ENCODE data around the gene ATRN. TPM values are rescaled to one million over a fixed set of nuclear protein-coding genes. Genes with fewer than 3 reads are reported as not detected.

The ATRN gene
- total RNA-seq, 1 experiment from 2014 or later, result 41.4 TPM

DNA sequence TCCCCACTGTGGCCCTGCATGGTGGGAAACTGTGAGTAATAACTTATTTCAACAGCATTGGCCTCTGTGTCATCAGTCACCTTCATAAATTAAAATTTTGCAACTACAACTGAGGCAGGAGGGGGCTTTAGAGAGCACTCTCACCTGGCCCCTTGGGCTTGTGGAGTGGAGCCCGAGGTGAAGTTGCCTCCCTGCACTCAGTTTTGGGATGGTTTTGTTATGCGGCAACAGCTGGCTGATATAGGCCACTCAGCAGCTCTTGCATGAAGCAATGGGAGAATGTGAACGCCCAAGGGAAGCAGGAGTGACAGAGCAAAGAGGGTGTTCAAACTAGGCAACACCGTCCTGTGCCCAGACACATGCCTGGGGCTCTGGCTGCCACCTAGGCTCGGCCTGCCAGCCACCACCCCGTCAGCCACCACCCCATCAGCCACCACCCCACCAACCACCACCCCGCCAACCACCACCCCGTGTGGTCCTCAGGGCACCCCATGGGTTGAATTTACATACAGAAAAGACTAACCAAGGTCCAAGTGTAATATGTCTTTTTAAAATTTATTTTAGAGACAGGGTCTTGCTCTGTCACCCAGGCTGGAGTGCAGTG lies 196.7 kb downstream of the ATRN start:
- ChIA-PET POLR2A (no interaction called here), CTCF (no interaction called here)
- no peaks in the 10 kb centered on the region for H3K9me3 Mint-ChIP-seq (ENCODE audit: unreplicated experiment)
- Histone ChIP-seq H3K27me3 (replicated peaks; ENCODE audit: control insufficient read depth, insufficient read depth, low read length) (no peaks in the 10 kb centered on the region; the same call in 1 of the 2 replicates), H3K4me1 (no peaks in the 10 kb centered on the region), H3K36me3 (ENCODE audit: control insufficient read depth, insufficient read depth, low read length) (no peaks in the 10 kb centered on the region), H3K9me3 (no peaks in the 10 kb centered on the region), H3K4me3 (ENCODE audit: low read depth, low read length) (no peak overlapping the region)
- TF ChIP-seq, protein P1, sequence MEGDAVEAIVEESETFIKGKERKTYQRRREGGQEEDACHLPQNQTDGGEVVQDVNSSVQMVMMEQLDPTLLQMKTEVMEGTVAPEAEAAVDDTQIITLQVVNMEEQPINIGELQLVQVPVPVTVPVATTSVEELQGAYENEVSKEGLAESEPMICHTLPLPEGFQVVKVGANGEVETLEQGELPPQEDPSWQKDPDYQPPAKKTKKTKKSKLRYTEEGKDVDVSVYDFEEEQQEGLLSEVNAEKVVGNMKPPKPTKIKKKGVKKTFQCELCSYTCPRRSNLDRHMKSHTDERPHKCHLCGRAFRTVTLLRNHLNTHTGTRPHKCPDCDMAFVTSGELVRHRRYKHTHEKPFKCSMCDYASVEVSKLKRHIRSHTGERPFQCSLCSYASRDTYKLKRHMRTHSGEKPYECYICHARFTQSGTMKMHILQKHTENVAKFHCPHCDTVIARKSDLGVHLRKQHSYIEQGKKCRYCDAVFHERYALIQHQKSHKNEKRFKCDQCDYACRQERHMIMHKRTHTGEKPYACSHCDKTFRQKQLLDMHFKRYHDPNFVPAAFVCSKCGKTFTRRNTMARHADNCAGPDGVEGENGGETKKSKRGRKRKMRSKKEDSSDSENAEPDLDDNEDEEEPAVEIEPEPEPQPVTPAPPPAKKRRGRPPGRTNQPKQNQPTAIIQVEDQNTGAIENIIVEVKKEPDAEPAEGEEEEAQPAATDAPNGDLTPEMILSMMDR (IDR thresholded peaks at IDR 0.05; ENCODE audit: insufficient read depth in 1 of 2, low read depth in 1 of 2, low read length in 1 of 2, severe bottlenecking in 1 of 2, unreplicated experiment in 1 of 2), result no peak
- H3K4me3 Mint-ChIP-seq (ENCODE audit: unreplicated experiment), result no peak overlapping the region
- intact Hi-C loops (cut with micrococcal nuclease; ENCODE audit: unreplicated experiment), result no loop called here
- no peaks in the 10 kb centered on the region for H3K36me3 Mint-ChIP-seq (ENCODE audit: insufficient read depth, unreplicated experiment)
- no peaks in the 10 kb centered on the region for H3K4me1 Mint-ChIP-seq (ENCODE audit: low read depth, unreplicated experiment)
- no peak overlapping the region for H3K27ac Mint-ChIP-seq (ENCODE audit: unreplicated experiment)
- no peak for DNase-seq
- H3K27me3 Mint-ChIP-seq (ENCODE audit: insufficient read depth, unreplicated experiment), result peaks cover 5% of the 10 kb centered on the region
- no TSS peak for BruUV-seq (replicated peaks)

DNA sequence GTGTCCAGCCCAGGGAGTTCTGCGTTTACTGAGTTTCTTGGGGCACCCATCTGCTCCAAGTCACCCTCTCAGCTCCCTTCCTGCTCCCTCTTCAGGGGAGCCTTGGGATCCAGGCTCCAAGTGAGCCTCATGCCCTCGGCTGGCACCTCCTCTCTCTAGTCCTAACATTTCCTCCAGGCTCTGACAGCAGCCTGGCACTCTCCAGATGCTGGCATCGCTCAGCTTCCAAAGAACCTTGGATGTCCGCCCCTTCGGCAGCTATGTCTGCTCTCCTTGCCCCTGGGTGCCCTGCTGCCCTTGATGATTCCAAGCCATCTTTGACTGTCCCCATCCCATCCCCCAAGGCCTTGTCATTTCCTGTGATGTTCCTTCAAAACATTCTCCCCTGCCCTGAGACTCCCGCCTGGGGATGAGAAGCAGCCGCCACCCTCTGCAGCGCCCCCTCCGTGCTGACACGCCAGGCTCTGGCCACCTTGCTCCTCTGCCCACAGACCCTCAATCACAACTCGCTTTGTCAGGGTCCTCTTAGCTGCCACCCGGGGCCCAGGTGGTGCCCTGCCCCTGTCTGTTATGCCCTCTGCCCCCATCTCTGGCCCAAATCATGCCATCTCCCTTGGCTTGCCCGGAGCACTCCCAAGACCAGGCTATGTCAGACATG lies 199.0 kb downstream of the ATRN start:
- no peak for DNase-seq
- no peak overlapping the region for H3K27ac Mint-ChIP-seq (ENCODE audit: unreplicated experiment)
- H3K27me3 ChIP-seq (replicated peaks; ENCODE audit: control insufficient read depth, insufficient read depth, low read length), result peaks cover 3% of the 10 kb centered on the region; the same call in 1 of the 2 replicates
- no peak overlapping the region for H3K4me3 ChIP-seq (ENCODE audit: low read depth, low read length)
- intact Hi-C loops (cut with micrococcal nuclease; ENCODE audit: unreplicated experiment), result no loop called here
- no peaks in the 10 kb centered on the region for H3K9me3 ChIP-seq
- H3K4me1 Mint-ChIP-seq (ENCODE audit: low read depth, unreplicated experiment), result no peaks in the 10 kb centered on the region
- peaks cover 8% of the 10 kb centered on the region for H3K27me3 Mint-ChIP-seq (ENCODE audit: insufficient read depth, unreplicated experiment)
- H3K9me3 Mint-ChIP-seq (ENCODE audit: unreplicated experiment), result no peaks in the 10 kb centered on the region
- ChIA-PET POLR2A (no interaction called here), CTCF (interaction anchor here (0.9 to 1.0 kb wide), 2 partner anchors 112 to 311 kb away, joined by 3 read pairs; partner anchors contain the start of gene SPEF1)
- H3K36me3 ChIP-seq (ENCODE audit: control insufficient read depth, insufficient read depth, low read length), result no peaks in the 10 kb centered on the region
- TF ChIP-seq, protein P1 (IDR thresholded peaks at IDR 0.05; ENCODE audit: insufficient read depth in 1 of 2, low read depth in 1 of 2, low read length in 1 of 2, severe bottlenecking in 1 of 2, unreplicated experiment in 1 of 2), result no peak
- no TSS peak for BruUV-seq (replicated peaks)
- H3K36me3 Mint-ChIP-seq (ENCODE audit: insufficient read depth, unreplicated experiment), result no peaks in the 10 kb centered on the region
- no peak overlapping the region for H3K4me3 Mint-ChIP-seq (ENCODE audit: unreplicated experiment)
- H3K4me1 ChIP-seq, result no peaks in the 10 kb centered on the region

DNA sequence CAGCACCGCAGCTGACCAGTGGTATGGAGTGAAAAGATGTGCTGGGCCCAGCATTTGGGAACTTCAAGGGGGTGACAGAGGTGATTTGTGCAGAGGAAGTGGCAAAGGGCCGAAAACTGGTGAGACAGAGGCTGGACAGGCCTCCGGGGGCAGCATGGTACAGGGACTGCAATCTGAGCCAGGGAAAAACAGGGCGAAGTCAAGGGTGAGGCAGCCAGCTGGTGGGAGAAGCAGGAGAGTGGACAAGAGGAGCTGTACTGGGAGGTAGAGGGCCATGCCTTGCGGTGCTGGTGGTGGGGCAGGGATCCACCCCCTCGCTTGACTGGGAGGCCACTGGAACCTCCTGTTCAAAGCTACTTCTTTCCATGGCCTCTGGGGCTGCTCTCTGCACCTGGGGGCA lies 199.7 kb downstream of the ATRN start:
- Histone ChIP-seq H3K27me3 (replicated peaks; ENCODE audit: control insufficient read depth, insufficient read depth, low read length) (peaks cover 3% of the 10 kb centered on the region; the same call in 1 of the 2 replicates), H3K4me3 (ENCODE audit: low read depth, low read length) (no peak overlapping the region), H3K36me3 (ENCODE audit: control insufficient read depth, insufficient read depth, low read length) (no peaks in the 10 kb centered on the region), H3K4me1 (no peaks in the 10 kb centered on the region), H3K9me3 (no peaks in the 10 kb centered on the region)
- ChIA-PET CTCF (interaction anchor here (0.6 to 1.0 kb wide), 4 partner anchors 40 to 332 kb away, joined by 3 to 8 read pairs (median 4); partner anchors contain the start of gene SPEF1), POLR2A (no interaction called here)
- no peaks in the 10 kb centered on the region for H3K9me3 Mint-ChIP-seq (ENCODE audit: unreplicated experiment)
- no peak overlapping the region for H3K27ac Mint-ChIP-seq (ENCODE audit: unreplicated experiment)
- TF ChIP-seq, protein P1 (IDR thresholded peaks at IDR 0.05; ENCODE audit: insufficient read depth in 1 of 2, low read depth in 1 of 2, low read length in 1 of 2, severe bottlenecking in 1 of 2, unreplicated experiment in 1 of 2), result peak; percentile 18 to 46
- intact Hi-C loops (cut with micrococcal nuclease; ENCODE audit: unreplicated experiment), result no loop called here
- H3K36me3 Mint-ChIP-seq (ENCODE audit: insufficient read depth, unreplicated experiment), result no peaks in the 10 kb centered on the region
- no TSS peak for BruUV-seq (replicated peaks)
- no peak overlapping the region for H3K4me3 Mint-ChIP-seq (ENCODE audit: unreplicated experiment)
- H3K4me1 Mint-ChIP-seq (ENCODE audit: low read depth, unreplicated experiment), result no peaks in the 10 kb centered on the region
- peak in 1 of 2 experiments; percentile 58 for DNase-seq
- peaks cover 12% of the 10 kb centered on the region for H3K27me3 Mint-ChIP-seq (ENCODE audit: insufficient read depth, unreplicated experiment)

Data from Caco-2 (cell line).